PC-9 (cell line): ENCODE data around the gene C8G. TPM values are rescaled to one million over a fixed set of nuclear protein-coding genes. Genes with fewer than 3 reads are reported as not detected.

ENCODE experiments used
- BruUV-seq: library from RNA; stranded (reverse); fragments of 400-500 nt; replicated peaks from 2 replicates; lab custom pipeline; 2021; lab: Mats Ljungman, UMichigan
- CTCF ChIA-PET: fragments of 300-600 bp; sonication (Branson Sonifier 250); formaldehyde crosslinking; loops from one replicate; lab custom pipeline; 2022; ENCODE audit warnings: antibody characterized with exemption; lab: Charles Lee
- POLR2A ChIA-PET: fragments of 300-600 bp; sonication (Branson Sonifier 250); formaldehyde crosslinking; loops from one replicate; lab custom pipeline; 2022; ENCODE audit warnings: antibody characterized with exemption; ENCODE audit not compliant: unreplicated experiment; lab: Charles Lee
- DNase-seq, 2 experiments: peaks; one replicate each; pipeline versions ENCODE4 v3.0.0 to v3.0.0-alpha.2; 2015 to 2022; ENCODE audit warnings: mixed read lengths in 1 of 2
- H2AFZ ChIP-seq: fragments of 200-600 bp; sonication (generic); 2 replicates; pipeline ENCODE4 v1.8.1; 2017; ENCODE audit warnings: antibody characterized with exemption
- H3F3A ChIP-seq: fragments of 200-600 bp; sonication (generic); 2 replicates; pipeline ENCODE4 v1.8.1; 2017; ENCODE audit warnings: antibody characterized with exemption, mild to moderate bottlenecking, low read depth; ENCODE audit not compliant: insufficient read depth
- H3K27ac ChIP-seq: fragments of 200-600 bp; sonication (generic); 2 replicates; pipeline ENCODE4 v1.6.1; 2016; ENCODE audit warnings: mixed run types
- H3K27me3 ChIP-seq: fragments of 200-600 bp; sonication (generic); 2 replicates; pipeline ENCODE4 v1.6.1; 2016; ENCODE audit warnings: low read depth, mixed run types; ENCODE audit not compliant: insufficient read depth
- H3K36me3 ChIP-seq: fragments of 200-600 bp; sonication (generic); 2 replicates; pipeline ENCODE4 v1.6.1; 2016; ENCODE audit warnings: low read depth, mixed run types
- H3K4me1 ChIP-seq: fragments of 200-600 bp; sonication (generic); replicated peaks from 2 replicates; pipeline ENCODE4 v1.6.1; 2016; ENCODE audit warnings: mixed run types; ENCODE audit not compliant: insufficient read depth
- H3K4me2 ChIP-seq: fragments of 200-600 bp; sonication (generic); 2 replicates; pipeline ENCODE4 v1.6.1; 2017; ENCODE audit warnings: mixed run types
- H3K4me3 ChIP-seq: fragments of 200-600 bp; sonication (generic); 2 replicates; pipeline ENCODE4 v1.6.1; 2016; ENCODE audit warnings: mixed run types
- H3K79me2 ChIP-seq: fragments of 200-600 bp; sonication (generic); 2 replicates; pipeline ENCODE4 v1.6.1; 2017; ENCODE audit warnings: low read depth, mixed run types
- H3K9me2 ChIP-seq: fragments of 200-600 bp; sonication (generic); 2 replicates; pipeline ENCODE4 v1.8.1; 2017; ENCODE audit warnings: mild to moderate bottlenecking; ENCODE audit not compliant: insufficient read depth
- H3K9me3 ChIP-seq: fragments of 200-600 bp; sonication (generic); 2 replicates; pipeline ENCODE4 v1.8.1; 2016; ENCODE audit warnings: low read depth; ENCODE audit not compliant: insufficient read depth
- H4K20me1 ChIP-seq: fragments of 200-600 bp; sonication (generic); 2 replicates; pipeline ENCODE4 v1.8.1; 2017; ENCODE audit not compliant: insufficient read depth
- CTCF ChIP-seq: fragments of 200-600 bp; sonication (generic); conservative IDR thresholded peaks from 2 replicates; pipeline ENCODE4 v1.6.1; 2017; ENCODE audit warnings: mixed run types, antibody characterized with exemption, mild to moderate bottlenecking, moderate library complexity
- EZH2 ChIP-seq: fragments of 200-600 bp; sonication (generic); IDR thresholded peaks from 2 replicates; pipeline ENCODE4 v1.8.0; 2017; ENCODE audit warnings: antibody characterized with exemption, low read depth
- intact Hi-C: fragments of 100-400 bp; cut with micrococcal nuclease; formaldehyde crosslinking; loops from one replicate; pipeline ENCODE4 v1.10.0; 2022; ENCODE audit not compliant: unreplicated experiment
- total RNA-seq: library from RNA; stranded (reverse); gene quantifications from 2 replicates; pipeline ENCODE4 v1.2.3, GENCODE V29; 2021

The C8G gene
- total RNA-seq, 1 experiment from 2014 or later, result 2.3 TPM

GRCh38 chr9:136939996-136940525 lies 5.0 kb upstream of the C8G start:
- Histone ChIP-seq H3K4me2 (no peak overlapping the region), H3K79me2 (peaks cover 18% of the 10 kb centered on the region), H3K27ac (no peak overlapping the region), H3F3A (peaks cover 20% of the 10 kb centered on the region; the same call in 1 of the 2 replicates), H2AFZ (no peak overlapping the region), H3K9me3 (no peaks in the 10 kb centered on the region), H4K20me1 (no peaks in the 10 kb centered on the region; the same call in none of the 2 replicates), H3K4me3 (no peak overlapping the region), H3K36me3 (peaks cover 7% of the 10 kb centered on the region), H3K9me2 (no peaks in the 10 kb centered on the region), H3K4me1 (peaks cover 6% of the 10 kb centered on the region; the same call in 1 of the 2 replicates), H3K27me3 (no peaks in the 10 kb centered on the region)
- no peak for TF ChIP-seq CTCF
- no peak for TF ChIP-seq EZH2
- CTCF ChIA-PET, result no interaction called here
- intact Hi-C loops, result loop anchor here (5.0 kb wide), 1 partner anchor 58 kb away; no protein-coding TSS in a partner anchor
- POLR2A ChIA-PET, result no interaction called here
- no TSS peak for BruUV-seq
- no peak for DNase-seq

GRCh38 chr9:136940526-136941230 lies 4.4 kb upstream of the C8G start:
- POLR2A ChIA-PET, result no interaction called here

More at GRCh38 chr9:136940526-136941230, 4.4 kb upstream of the C8G start:
- no peak overlapping the region for H3K4me2 ChIP-seq
- peaks cover 6% of the 10 kb centered on the region; the same call in 1 of the 2 replicates for H3K4me1 ChIP-seq
- H3K79me2 ChIP-seq, result peaks cover 18% of the 10 kb centered on the region
- no peak for TF ChIP-seq CTCF
- TF ChIP-seq EZH2, result no peak
- peaks cover 20% of the 10 kb centered on the region; the same call in 1 of the 2 replicates for H3F3A ChIP-seq
- no peak overlapping the region for H2AFZ ChIP-seq
- no peak overlapping the region for H3K27ac ChIP-seq
- no peaks in the 10 kb centered on the region for H3K9me2 ChIP-seq
- H3K27me3 ChIP-seq, result no peaks in the 10 kb centered on the region
- intact Hi-C loops, result loop anchor here (5.0 kb wide), 1 partner anchor 58 kb away; no protein-coding TSS in a partner anchor
- no peak for DNase-seq
- no peak overlapping the region for H3K4me3 ChIP-seq
- H3K9me3 ChIP-seq, result no peaks in the 10 kb centered on the region
- H4K20me1 ChIP-seq, result no peaks in the 10 kb centered on the region; the same call in none of the 2 replicates
- CTCF ChIA-PET, result no interaction called here
- no TSS peak for BruUV-seq
- H3K36me3 ChIP-seq, result peaks cover 7% of the 10 kb centered on the region
